ENCODE data around the gene SPEG. TPM values are rescaled to one million over a fixed set of nuclear protein-coding genes. Genes with fewer than 3 reads are reported as not detected.

Gene SPEG
- total RNA-seq, 1 donor from 2014 or later = 5.6 TPM

DNA sequence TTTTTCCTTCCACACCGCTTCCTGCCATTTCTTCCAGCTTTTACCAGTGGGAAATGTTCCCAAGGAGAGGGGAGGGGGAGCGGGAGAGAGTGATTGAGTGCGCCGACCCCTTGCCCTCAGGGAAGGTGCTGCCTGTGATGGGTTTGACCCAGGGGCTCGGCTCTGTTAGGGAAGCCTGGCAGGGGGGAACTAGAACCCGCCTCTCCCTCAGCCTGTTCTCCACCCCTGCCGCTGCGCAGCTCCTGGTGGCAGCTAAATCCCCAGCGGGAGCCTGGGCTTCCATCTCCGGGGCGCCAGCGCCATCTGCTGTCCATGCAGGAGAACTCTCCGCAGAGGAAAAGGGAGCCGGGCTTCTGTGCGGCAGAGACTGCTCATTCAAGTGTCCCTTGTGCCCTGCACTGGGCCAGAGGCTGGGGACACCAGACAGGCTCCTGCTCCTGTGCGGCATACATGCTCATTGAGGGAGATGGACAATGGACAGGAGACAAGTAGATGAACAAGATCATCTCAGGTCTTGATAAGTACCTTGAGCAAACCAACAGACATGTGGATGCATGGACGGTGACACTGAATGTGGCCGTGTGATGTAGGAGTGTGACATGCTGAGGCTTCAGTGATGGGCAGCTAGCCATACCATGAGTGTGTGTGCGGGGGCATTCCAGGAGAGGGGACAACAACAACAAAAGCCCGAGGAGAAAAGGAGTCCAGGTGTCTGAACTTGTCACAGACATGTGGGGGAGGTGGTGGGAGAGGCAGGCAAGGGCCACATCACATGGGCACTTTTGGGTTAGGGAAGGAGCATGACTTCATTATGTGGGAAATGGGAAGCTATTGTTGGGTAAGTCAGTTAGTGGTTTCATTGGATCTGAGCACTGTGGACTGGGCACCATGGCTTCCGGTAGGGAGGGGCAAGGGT lies 95.7 kb downstream of the SPEG start:
- peak; percentile 96 for TF ChIP-seq CTCF (IDR thresholded peaks at IDR 0.05)
- no peak for TF ChIP-seq EZH2 (IDR thresholded peaks at IDR 0.05)

GRCh38 chr2:219531639-219532377 lies 97.2 kb downstream of the SPEG start:
- H4K20me1 ChIP-seq (ENCODE audit: low read depth) = peaks cover 2% of the 10 kb centered on the region
- H3K4me2 ChIP-seq = no peak overlapping the region
- H3F3A ChIP-seq (ENCODE audit: low read depth) = peaks cover 2% of the 10 kb centered on the region
- H3K27ac ChIP-seq = no peak overlapping the region
- Mint-ChIP-seq H3K36me3 (no peaks in the 10 kb centered on the region), H3K4me1 (peaks cover 34% of the 10 kb centered on the region), H3K4me3 (no peak overlapping the region), H3K27ac (no peak overlapping the region), H3K27me3 (ENCODE audit: insufficient read depth, low read depth) (peaks cover 16% of the 10 kb centered on the region), H3K9me3 (peaks cover 2% of the 10 kb centered on the region)
- DNase-seq (ENCODE audit: low spot score) = no peak
- H2AFZ ChIP-seq (replicated peaks) = no peak overlapping the region
- TF ChIP-seq EZH2 (IDR thresholded peaks at IDR 0.05) = no peak
- no peak for TF ChIP-seq CTCF (IDR thresholded peaks at IDR 0.05)
- TF ChIP-seq EZH2phosphoT487 (IDR thresholded peaks at IDR 0.05) = no peak
- no peaks in the 10 kb centered on the region for H3K36me3 ChIP-seq
- H3K79me2 ChIP-seq (ENCODE audit: low read depth) = no peaks in the 10 kb centered on the region
- H3K9ac ChIP-seq = no peak overlapping the region
- H3K9me3 ChIP-seq (ENCODE audit: low read depth) = no peaks in the 10 kb centered on the region
- no peak overlapping the region for H3K4me3 ChIP-seq
- peaks cover 33% of the 10 kb centered on the region for H3K27me3 ChIP-seq
- H3K4me1 ChIP-seq = peaks cover 16% of the 10 kb centered on the region

More for the DNA sequence above, 95.7 kb downstream of the SPEG start:
- H3K4me3 Mint-ChIP-seq = peak overlapping the region; percentile 17
- H3K79me2 ChIP-seq (ENCODE audit: low read depth) = no peaks in the 10 kb centered on the region
- H3K27ac ChIP-seq = no peak overlapping the region
- peak overlapping the region; percentile 92 for H3K27ac Mint-ChIP-seq
- H3K9me3 Mint-ChIP-seq = peaks cover 2% of the 10 kb centered on the region
- H3K4me1 Mint-ChIP-seq = peaks cover 46% of the 10 kb centered on the region
- H3K9me3 ChIP-seq (ENCODE audit: low read depth) = no peaks in the 10 kb centered on the region
- peaks cover 30% of the 10 kb centered on the region for H3K4me1 ChIP-seq
- H3K36me3 Mint-ChIP-seq = no peaks in the 10 kb centered on the region
- peaks cover 33% of the 10 kb centered on the region for H3K27me3 ChIP-seq
- H3K9ac ChIP-seq = no peak overlapping the region
- peak overlapping the region; percentile 26 for H3K4me3 ChIP-seq
- peaks cover 14% of the 10 kb centered on the region for H4K20me1 ChIP-seq (ENCODE audit: low read depth)
- peak; percentile 93 for DNase-seq (ENCODE audit: low spot score)
- H3K36me3 ChIP-seq = no peaks in the 10 kb centered on the region
- H3K4me2 ChIP-seq = peak overlapping the region; percentile 69
- peaks cover 19% of the 10 kb centered on the region for H3K27me3 Mint-ChIP-seq (ENCODE audit: insufficient read depth, low read depth)
- peaks cover 17% of the 10 kb centered on the region for H3F3A ChIP-seq (ENCODE audit: low read depth)
- H2AFZ ChIP-seq (replicated peaks) = no peak overlapping the region

DNA sequence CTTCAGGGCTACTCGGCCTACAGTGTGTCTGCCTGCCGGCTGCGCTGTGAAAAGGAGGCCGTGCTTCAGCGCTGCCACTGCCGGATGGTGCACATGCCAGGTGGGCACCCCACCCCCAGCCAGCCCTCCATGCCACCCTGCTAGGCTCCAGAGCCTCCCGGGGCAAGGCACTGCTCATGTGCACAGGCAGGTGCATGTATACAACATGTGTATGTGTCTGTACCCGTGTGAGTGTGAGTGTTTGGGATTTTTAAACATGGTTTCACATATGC lies 97.7 kb downstream of the SPEG start:
- no peak for TF ChIP-seq EZH2 (IDR thresholded peaks at IDR 0.05)
- TF ChIP-seq CTCF (IDR thresholded peaks at IDR 0.05) = no peak
- no peak for TF ChIP-seq EZH2phosphoT487 (IDR thresholded peaks at IDR 0.05)
- H2AFZ ChIP-seq (replicated peaks) = no peak overlapping the region

More for the DNA sequence above, 97.7 kb downstream of the SPEG start:
- Mint-ChIP-seq H3K27me3 (ENCODE audit: insufficient read depth, low read depth) (peaks cover 16% of the 10 kb centered on the region), H3K4me1 (peaks cover 34% of the 10 kb centered on the region), H3K27ac (no peak overlapping the region), H3K9me3 (peaks cover 2% of the 10 kb centered on the region), H3K36me3 (no peaks in the 10 kb centered on the region), H3K4me3 (no peak overlapping the region)
- Histone ChIP-seq H3K27ac (no peak overlapping the region), H3K9me3 (ENCODE audit: low read depth) (no peaks in the 10 kb centered on the region), H3K27me3 (peaks cover 33% of the 10 kb centered on the region), H3K79me2 (ENCODE audit: low read depth) (no peaks in the 10 kb centered on the region), H3K4me2 (no peak overlapping the region), H3K36me3 (no peaks in the 10 kb centered on the region), H3K4me3 (no peak overlapping the region), H3F3A (ENCODE audit: low read depth) (no peaks in the 10 kb centered on the region), H4K20me1 (ENCODE audit: low read depth) (no peaks in the 10 kb centered on the region), H3K9ac (no peak overlapping the region), H3K4me1 (peaks cover 12% of the 10 kb centered on the region)
- no peak for DNase-seq (ENCODE audit: low spot score)

Data from neural progenitor cell (in vitro differentiated cells).